BE2C (cell line): ENCODE data around the gene CMTM1.
"Not testable (repeated sequence)": the region's sequence is repeated elsewhere in the genome, so short reads cannot be mapped to it uniquely, and the experiment has no call there.

Experiments used
- DNase-seq: peaks from one replicate; pipeline ENCODE4 v3.0.0-alpha.2; 2020
- H3K27me3 ChIP-seq: fragments of 250-450 bp; sonication (Bioruptor Pico); 2 replicates; pipeline ENCODE4 v1.5.1; 2020; ENCODE audit warnings: mild to moderate bottlenecking
- H3K36me3 ChIP-seq: fragments of 250-450 bp; sonication (Bioruptor Pico); 2 replicates; pipeline ENCODE4 v1.5.1; 2020; ENCODE audit warnings: mild to moderate bottlenecking
- H3K4me1 ChIP-seq: fragments of 250-450 bp; sonication (Bioruptor Pico); 2 replicates; pipeline ENCODE4 v1.5.1; 2020
- H3K4me3 ChIP-seq: 2 replicates; pipeline ENCODE4 v1.5.1; 2011; ENCODE audit warnings: low read depth, low read length
- H3K9me3 ChIP-seq: fragments of 250-450 bp; sonication (Bioruptor Pico); 2 replicates; pipeline ENCODE4 v1.5.1; 2020
- CTCF ChIP-seq: IDR thresholded peaks from 2 replicates; pipeline ENCODE4 v1.5.1; 2012; ENCODE audit warnings: mild to moderate bottlenecking, low read depth, low read length

The CMTM1 gene

GRCh38 chr16:66590322-66590721 is 24.1 kb downstream of the CMTM1 start:
- no peaks in the 10 kb centered on the region for H3K4me1 ChIP-seq
- DNase-seq, result no peak
- no peak overlapping the region for H3K4me3 ChIP-seq
- no peaks in the 10 kb centered on the region for H3K9me3 ChIP-seq
- no peak for TF ChIP-seq CTCF
- H3K27me3 ChIP-seq, result no peaks in the 10 kb centered on the region
- no peaks in the 10 kb centered on the region for H3K36me3 ChIP-seq

- no peak for TF ChIP-seq CTCF
- no peak for DNase-seq
- H3K9me3 ChIP-seq, result no peaks in the 10 kb centered on the region
- H3K4me3 ChIP-seq, result no peak overlapping the region
- no peaks in the 10 kb centered on the region for H3K4me1 ChIP-seq
- no peaks in the 10 kb centered on the region for H3K27me3 ChIP-seq
- no peaks in the 10 kb centered on the region for H3K36me3 ChIP-seq
Observed at GRCh38 chr16:66591018-66591417, 24.8 kb downstream of the CMTM1 start.

GRCh38 chr16:66592241-66592640 is 26.0 kb downstream of the CMTM1 start:
- TF ChIP-seq CTCF, result no peak
- no peak for DNase-seq
- Histone ChIP-seq H3K27me3 (no peaks in the 10 kb centered on the region), H3K4me1 (no peaks in the 10 kb centered on the region), H3K4me3 (no peak overlapping the region), H3K36me3 (no peaks in the 10 kb centered on the region), H3K9me3 (no peaks in the 10 kb centered on the region)

GRCh38 chr16:66592814-66593213 is 26.6 kb downstream of the CMTM1 start:
- DNase-seq, result no peak
- Histone ChIP-seq H3K27me3 (no peaks in the 10 kb centered on the region), H3K4me1 (no peaks in the 10 kb centered on the region), H3K36me3 (no peaks in the 10 kb centered on the region), H3K4me3 (no peak overlapping the region), H3K9me3 (no peaks in the 10 kb centered on the region)
- TF ChIP-seq CTCF, result no peak

- TF ChIP-seq CTCF, result no peak
- Histone ChIP-seq H3K36me3 (no peaks in the 10 kb centered on the region), H3K27me3 (no peaks in the 10 kb centered on the region), H3K9me3 (no peaks in the 10 kb centered on the region), H3K4me3 (no peak overlapping the region), H3K4me1 (no peaks in the 10 kb centered on the region)
- DNase-seq, result no peak
Observed at GRCh38 chr16:66594739-66595138, 28.5 kb downstream of the CMTM1 start.

- H3K9me3 ChIP-seq, H3K4me1 ChIP-seq, DNase-seq, H3K36me3 ChIP-seq, H3K27me3 ChIP-seq, H3K4me3 ChIP-seq: not testable (repeated sequence)
Observed at GRCh38 chr16:66596559-66596958, 30.3 kb downstream of the CMTM1 start.
